ENCODE data around the gene ERCC5. TPM values are rescaled to one million over a fixed set of nuclear protein-coding genes. Genes with fewer than 3 reads are reported as not detected.

Gene ERCC5
- total and polyA plus RNA-seq, 10 donors, result 55.1 to 123 (median 74.8) TPM

- Histone ChIP-seq H3K4me1 (no peaks in the 10 kb centered on the region), H3K27me3 (replicated peaks in 1 of 7) (no peaks in the 10 kb centered on the region), H3K27ac (no peak overlapping the region), H3K9me3 (no peaks in the 10 kb centered on the region), H3K4me3 (no peak overlapping the region), H3K36me3 (no peaks in the 10 kb centered on the region)
- intact Hi-C loops (cut with DNase I; ENCODE audit: low total_unique reads), result no loop called here
- TF ChIP-seq POLR2AphosphoS5 (IDR thresholded peaks at IDR 0.05) (no peak), CTCF (IDR thresholded peaks at IDR 0.05 in 8 of 11, conservative IDR thresholded peaks at IDR 0.05 in 3 of 11) (no peak), POLR2A (IDR thresholded peaks at IDR 0.05) (no peak)
- DNase-seq, result no peak
Observed at GRCh38 chr13:102901056-102901455, 55.2 kb downstream of the ERCC5 start.

GRCh38 chr13:102901615-102902305, 55.9 kb downstream of the ERCC5 start:
- 83 to 90% (median 84%) methylated on average over 5 of the region's 5 CpGs for WGBS, 5 donors
- intact Hi-C loops (cut with DNase I; ENCODE audit: low total_unique reads), result no loop called here
- Histone ChIP-seq H3K27me3 (replicated peaks in 1 of 7) (no peaks in the 10 kb centered on the region), H3K4me1 (no peaks in the 10 kb centered on the region), H3K9me3 (no peaks in the 10 kb centered on the region), H3K36me3 (no peaks in the 10 kb centered on the region), H3K4me3 (no peak overlapping the region), H3K27ac (no peak overlapping the region)
- TF ChIP-seq CTCF (IDR thresholded peaks at IDR 0.05 in 8 of 11, conservative IDR thresholded peaks at IDR 0.05 in 3 of 11), result no peak
- TF ChIP-seq POLR2AphosphoS5 (IDR thresholded peaks at IDR 0.05), result no peak
- TF ChIP-seq POLR2A (IDR thresholded peaks at IDR 0.05), result no peak
- no peak for DNase-seq

GRCh38 chr13:102902789-102903347, 57.0 kb downstream of the ERCC5 start:
- Histone ChIP-seq H3K27me3 (replicated peaks in 1 of 7) (no peaks in the 10 kb centered on the region), H3K4me1 (no peaks in the 10 kb centered on the region), H3K36me3 (no peaks in the 10 kb centered on the region), H3K27ac (no peak overlapping the region), H3K9me3 (no peaks in the 10 kb centered on the region), H3K4me3 (no peak overlapping the region)
- DNase-seq, result no peak
- 80 to 87% (median 81%) methylated on average over 12 of the region's 12 CpGs for WGBS, 5 donors
- intact Hi-C loops (cut with DNase I; ENCODE audit: low total_unique reads), result no loop called here
- TF ChIP-seq POLR2A (IDR thresholded peaks at IDR 0.05) (no peak), CTCF (IDR thresholded peaks at IDR 0.05 in 8 of 11, conservative IDR thresholded peaks at IDR 0.05 in 3 of 11) (no peak), POLR2AphosphoS5 (IDR thresholded peaks at IDR 0.05) (no peak)

GRCh38 chr13:102903659-102904407, 58.0 kb downstream of the ERCC5 start:
- intact Hi-C loops (cut with DNase I; ENCODE audit: low total_unique reads), result no loop called here
- H3K4me3 ChIP-seq, result no peak overlapping the region
- peaks cover 0 to 1% (median 0%) of the 10 kb centered on the region in 7 donors for H3K27me3 ChIP-seq (replicated peaks in 1 of 7)
- WGBS, 5 donors, result 52 to 68% (median 58%) methylated on average over 14 of the region's 14 CpGs
- no peaks in the 10 kb centered on the region for H3K9me3 ChIP-seq
- H3K4me1 ChIP-seq, result no peaks in the 10 kb centered on the region
- no peaks in the 10 kb centered on the region for H3K36me3 ChIP-seq
- H3K27ac ChIP-seq, result no peak overlapping the region
- TF ChIP-seq POLR2A (IDR thresholded peaks at IDR 0.05), result no peak
- peak in 1 of 11 experiments; percentile 16 for TF ChIP-seq CTCF (IDR thresholded peaks at IDR 0.05 in 8 of 11, conservative IDR thresholded peaks at IDR 0.05 in 3 of 11)
- no peak for DNase-seq

All from spleen (tissue), 11 donors.